ENCODE measurements around the gene SOCS6. TPM values are rescaled to one million over a fixed set of nuclear protein-coding genes. Genes with fewer than 3 reads are reported as not detected.

SOCS6 gene
- 25.3 to 31.4 TPM (median 30.8 TPM) in 5 replicates for total RNA-seq (2022; extraction: Qiagen RNA extraction)

DNA sequence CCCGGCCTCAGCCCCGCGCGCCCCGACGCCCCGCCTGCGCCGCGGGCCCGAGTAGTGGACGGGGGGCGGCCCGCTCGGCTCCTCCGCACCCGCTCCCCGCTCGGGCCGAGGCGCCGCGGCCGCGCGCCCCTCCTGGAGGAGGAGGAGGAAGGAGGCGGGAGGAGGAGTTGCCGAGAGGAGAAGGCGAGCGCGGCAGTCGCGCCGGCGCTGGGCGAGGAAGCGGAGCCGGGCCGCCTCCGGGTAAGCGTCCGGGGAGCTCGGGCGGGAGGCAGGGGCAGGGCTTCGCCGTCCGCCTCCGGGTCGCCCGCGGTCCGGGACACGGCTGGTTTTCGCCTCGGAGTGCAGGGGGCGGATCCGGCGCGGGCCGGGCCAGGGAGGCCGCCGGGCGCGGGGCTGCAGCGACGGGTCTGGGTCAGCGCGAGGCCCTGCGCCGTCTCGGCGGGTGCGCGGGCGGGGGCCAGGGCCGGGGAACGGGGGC, at the start of gene SOCS6:
SOCS6 (plus strand) TSS at position 195 of the 478 bp plus-strand sequence. CDS start 35,624 bp downstream, outside the sequence.

Other genes with a start within 250 kb of the SOCS6 start
- gene RTTN, start 83.4 kb upstream of the SOCS6 start, total RNA-seq (2022; extraction: Qiagen RNA extraction) = 4.0 to 6.0 TPM (median 4.7 TPM) in 5 replicates